ENCODE measurements around the gene RGS10.
A peak's percentile ranks its signal among the peaks of the same experiment; 100 is the strongest.

Gene RGS10

GRCh38 chr10:119515511-119516045 is 26.9 kb downstream of the RGS10 start:
- H3K9me3 ChIP-seq (ENCODE audit: insufficient read depth, low read length) = no peaks in the 10 kb centered on the region
- H2AFZ ChIP-seq (ENCODE audit: low read depth, low read length) = no peak overlapping the region
- H3K79me2 ChIP-seq (ENCODE audit: low read length) = no peaks in the 10 kb centered on the region
- peaks cover 41% of the 10 kb centered on the region for H3K4me1 ChIP-seq (ENCODE audit: low read length)
- H3K4me3 ChIP-seq (ENCODE audit: low read length) = no peak overlapping the region
- H3K36me3 ChIP-seq (replicated peaks; ENCODE audit: low read depth, low read length) = peaks cover 12% of the 10 kb centered on the region
- no peaks in the 10 kb centered on the region for H4K20me1 ChIP-seq (ENCODE audit: insufficient read depth, low read length)
- H3K27me3 ChIP-seq (ENCODE audit: low read depth, low read length) = no peaks in the 10 kb centered on the region
- no peak for TF ChIP-seq CTCF (IDR thresholded peaks at IDR 0.05; ENCODE audit: low read depth, low read length)
- H3K9ac ChIP-seq (ENCODE audit: low read length) = no peak overlapping the region
- H3K27ac ChIP-seq (ENCODE audit: low read length) = peak overlapping the region; percentile 98
- no peak overlapping the region for H3K4me2 ChIP-seq (ENCODE audit: low read length)

- H3K27me3 ChIP-seq (ENCODE audit: low read depth, low read length) = no peaks in the 10 kb centered on the region
- H3K9me3 ChIP-seq (ENCODE audit: insufficient read depth, low read length) = no peaks in the 10 kb centered on the region
- no peak overlapping the region for H3K4me2 ChIP-seq (ENCODE audit: low read length)
- H3K27ac ChIP-seq (ENCODE audit: low read length) = no peak overlapping the region
- no peak overlapping the region for H3K9ac ChIP-seq (ENCODE audit: low read length)
- TF ChIP-seq CTCF (IDR thresholded peaks at IDR 0.05; ENCODE audit: low read depth, low read length) = no peak
- no peak for TF ChIP-seq EZH2phosphoT487 (IDR thresholded peaks at IDR 0.05; ENCODE audit: low read depth)
- H4K20me1 ChIP-seq (ENCODE audit: insufficient read depth, low read length) = no peaks in the 10 kb centered on the region
- peaks cover 15% of the 10 kb centered on the region for H3K36me3 ChIP-seq (replicated peaks; ENCODE audit: low read depth, low read length)
- no peak overlapping the region for H3K4me3 ChIP-seq (ENCODE audit: low read length)
- H2AFZ ChIP-seq (ENCODE audit: low read depth, low read length) = no peak overlapping the region
- H3K4me1 ChIP-seq (ENCODE audit: low read length) = peaks cover 41% of the 10 kb centered on the region
- no peaks in the 10 kb centered on the region for H3K79me2 ChIP-seq (ENCODE audit: low read length)
Measured at GRCh38 chr10:119514819-119515218, 27.7 kb downstream of the RGS10 start.

GRCh38 chr10:119511828-119512515 is 30.5 kb downstream of the RGS10 start:
- H3K27me3 ChIP-seq (ENCODE audit: low read depth, low read length) = no peaks in the 10 kb centered on the region
- H3K4me3 ChIP-seq (ENCODE audit: low read length) = no peak overlapping the region
- no peak overlapping the region for H3K9ac ChIP-seq (ENCODE audit: low read length)
- peaks cover 13% of the 10 kb centered on the region for H3K4me1 ChIP-seq (ENCODE audit: low read length)
- no peak overlapping the region for H3K4me2 ChIP-seq (ENCODE audit: low read length)
- H3K27ac ChIP-seq (ENCODE audit: low read length) = no peak overlapping the region
- H3K36me3 ChIP-seq (replicated peaks; ENCODE audit: low read depth, low read length) = peaks cover 15% of the 10 kb centered on the region
- no peaks in the 10 kb centered on the region for H4K20me1 ChIP-seq (ENCODE audit: insufficient read depth, low read length)
- TF ChIP-seq EZH2phosphoT487 (IDR thresholded peaks at IDR 0.05; ENCODE audit: low read depth) (no peak), CTCF (IDR thresholded peaks at IDR 0.05; ENCODE audit: low read depth, low read length) (no peak)
- no peaks in the 10 kb centered on the region for H3K9me3 ChIP-seq (ENCODE audit: insufficient read depth, low read length)
- H3K79me2 ChIP-seq (ENCODE audit: low read length) = no peaks in the 10 kb centered on the region
- H2AFZ ChIP-seq (ENCODE audit: low read depth, low read length) = no peak overlapping the region

GRCh38 chr10:119509909-119510451 is 32.5 kb downstream of the RGS10 start:
- no peak for TF ChIP-seq EZH2phosphoT487 (IDR thresholded peaks at IDR 0.05; ENCODE audit: low read depth)
- TF ChIP-seq CTCF (IDR thresholded peaks at IDR 0.05; ENCODE audit: low read depth, low read length) = no peak
- no peak overlapping the region for H3K9ac ChIP-seq (ENCODE audit: low read length)
- H3K27ac ChIP-seq (ENCODE audit: low read length) = no peak overlapping the region
- H3K36me3 ChIP-seq (replicated peaks; ENCODE audit: low read depth, low read length) = peaks cover 11% of the 10 kb centered on the region
- H3K9me3 ChIP-seq (ENCODE audit: insufficient read depth, low read length) = no peaks in the 10 kb centered on the region
- no peaks in the 10 kb centered on the region for H3K27me3 ChIP-seq (ENCODE audit: low read depth, low read length)
- no peak overlapping the region for H3K4me2 ChIP-seq (ENCODE audit: low read length)
- no peaks in the 10 kb centered on the region for H4K20me1 ChIP-seq (ENCODE audit: insufficient read depth, low read length)
- H3K4me1 ChIP-seq (ENCODE audit: low read length) = no peaks in the 10 kb centered on the region
- H3K79me2 ChIP-seq (ENCODE audit: low read length) = no peaks in the 10 kb centered on the region
- H3K4me3 ChIP-seq (ENCODE audit: low read length) = no peak overlapping the region
- H2AFZ ChIP-seq (ENCODE audit: low read depth, low read length) = no peak overlapping the region
